LHCN-M2 (cell line): ENCODE results near the gene PIGU. TPM values are rescaled to one million over a fixed set of nuclear protein-coding genes. Genes with fewer than 3 reads are reported as not detected.
"Not testable (repeated sequence)": the region's sequence is repeated elsewhere in the genome, so short reads cannot be mapped to it uniquely, and the experiment has no call there.

ENCODE experiments used
- DNase-seq: peaks from one replicate; pipeline ENCODE4 v3.0.0-alpha.2; 2012; ENCODE audit warnings: low read depth
- total RNA-seq: library from RNA; depleted of rRNA; stranded (reverse); fragments of >200 nt; gene quantifications from 2 replicates; pipeline ENCODE4 v1.2.3, GENCODE V29; 2014

PIGU gene
- total RNA-seq, 1 experiment from 2014 or later: 23.8 TPM

GRCh38 chr20:34663213-34663943, 13.5 kb downstream of the PIGU start:
- no peak for DNase-seq

- DNase-seq: peak; percentile 29
Measured at GRCh38 chr20:34661811-34662210, 15.1 kb downstream of the PIGU start.

GRCh38 chr20:34658654-34659053, 18.2 kb downstream of the PIGU start:
- not testable (repeated sequence) for DNase-seq

- no peak for DNase-seq
Measured at GRCh38 chr20:34654207-34654744, 22.6 kb downstream of the PIGU start.

- no peak for DNase-seq
Measured at GRCh38 chr20:34651200-34651599, 25.7 kb downstream of the PIGU start.

GRCh38 chr20:34647737-34648136, 29.2 kb downstream of the PIGU start:
- no peak for DNase-seq

GRCh38 chr20:34644951-34645350, 31.9 kb downstream of the PIGU start:
- no peak for DNase-seq

GRCh38 chr20:34644345-34644744, 32.5 kb downstream of the PIGU start:
- DNase-seq: no peak

- peak; percentile 56 for DNase-seq
Measured at GRCh38 chr20:34643928-34644327, 33.0 kb downstream of the PIGU start.

- DNase-seq: no peak
Measured at GRCh38 chr20:34642009-34642408, 34.9 kb downstream of the PIGU start.

GRCh38 chr20:34639755-34640222, 37.1 kb downstream of the PIGU start:
- DNase-seq: peak; percentile 36

- no peak for DNase-seq
Measured at GRCh38 chr20:34638532-34638931, 38.4 kb downstream of the PIGU start.

GRCh38 chr20:34638039-34638292, 38.9 kb downstream of the PIGU start:
- DNase-seq: no peak

- DNase-seq: peak; percentile 89
Measured at GRCh38 chr20:34637245-34638038, 39.5 kb downstream of the PIGU start.

- peak; percentile 15 for DNase-seq
Measured at GRCh38 chr20:34636648-34637047, 40.2 kb downstream of the PIGU start.

- DNase-seq: no peak
Measured at GRCh38 chr20:34634392-34634791, 42.5 kb downstream of the PIGU start.

- DNase-seq: no peak
Measured at GRCh38 chr20:34632870-34633452, 43.9 kb downstream of the PIGU start.

- no peak for DNase-seq
Measured at GRCh38 chr20:34629904-34630303, 47.0 kb downstream of the PIGU start.

- DNase-seq: no peak
Measured at GRCh38 chr20:34629342-34629741, 47.5 kb downstream of the PIGU start.

GRCh38 chr20:34628026-34628425, 48.9 kb downstream of the PIGU start:
- DNase-seq: no peak

- DNase-seq: no peak
Measured at GRCh38 chr20:34627458-34627857, 49.4 kb downstream of the PIGU start.

GRCh38 chr20:34626992-34627391, 49.9 kb downstream of the PIGU start:
- no peak for DNase-seq
